Ishikawa (cell line): ENCODE results near the gene PARD3B.

ENCODE experiments used
- CEBPB ChIP-seq: IDR thresholded peaks from 2 replicates; pipeline ENCODE4 v1.6.1; 2012
- CREB1 ChIP-seq: IDR thresholded peaks from 2 replicates; pipeline ENCODE4 v1.6.1; 2012; ENCODE audit warnings: low read depth
- EGR1 ChIP-seq: IDR thresholded peaks from 2 replicates; pipeline ENCODE4 v1.6.1; 2012
- EP300 ChIP-seq: IDR thresholded peaks from 2 replicates; pipeline ENCODE4 v1.6.1; 2012; ENCODE audit warnings: borderline replicate concordance
- FOXM1 ChIP-seq: IDR thresholded peaks from 2 replicates; pipeline ENCODE4 v1.6.1; 2012; ENCODE audit warnings: low read depth, borderline replicate concordance
- NFIC ChIP-seq: IDR thresholded peaks from 2 replicates; pipeline ENCODE4 v1.6.1; 2012
- RAD21 ChIP-seq: IDR thresholded peaks from 2 replicates; pipeline ENCODE4 v1.6.1; 2012; ENCODE audit warnings: low read depth
- TAF1 ChIP-seq: IDR thresholded peaks from 2 replicates; pipeline ENCODE4 v1.6.1; 2012; ENCODE audit warnings: low read depth, mild to moderate bottlenecking
- TCF12 ChIP-seq: IDR thresholded peaks from 2 replicates; pipeline ENCODE4 v1.6.1; 2012; ENCODE audit warnings: low read depth
- TEAD4 ChIP-seq: IDR thresholded peaks from 2 replicates; pipeline ENCODE4 v1.6.1; 2012
- YY1 ChIP-seq: IDR thresholded peaks from 2 replicates; pipeline ENCODE4 v1.6.1; 2012; ENCODE audit warnings: low read depth
- ZBTB7A ChIP-seq: IDR thresholded peaks from 2 replicates; pipeline ENCODE4 v1.6.1; 2012; ENCODE audit warnings: low read depth
- TF ChIP-seq, protein P1 (sequence below): IDR thresholded peaks from 2 replicates; pipeline ENCODE4 v1.6.1; 2012; ENCODE audit warnings: low read depth, mild to moderate bottlenecking
- TF ChIP-seq, protein P2 (sequence below): IDR thresholded peaks from 2 replicates; pipeline ENCODE4 v1.6.1; 2012
- TF ChIP-seq, protein P3 (sequence below): IDR thresholded peaks from 2 replicates; pipeline ENCODE4 v1.6.1; 2012

Gene PARD3B

DNA sequence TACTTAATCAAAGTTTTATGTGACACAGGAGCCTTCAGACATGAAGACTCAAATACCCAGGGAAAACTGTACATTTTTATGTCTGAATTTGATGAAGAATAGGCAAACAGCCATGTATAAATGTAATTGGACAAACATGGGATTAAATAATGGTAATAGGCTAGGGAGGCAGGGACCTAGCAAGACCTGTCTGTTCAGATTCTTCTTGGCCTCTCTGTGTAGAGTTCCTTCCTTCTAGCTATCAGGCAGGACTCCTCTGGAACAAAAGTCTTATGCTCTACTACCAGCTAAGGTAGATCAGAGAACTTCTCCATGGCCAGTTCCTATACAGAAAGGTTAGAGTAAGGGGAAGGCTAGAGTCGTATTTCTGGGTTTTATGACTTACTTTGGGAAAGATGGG, 9.5 kb upstream of the PARD3B start:
- TF ChIP-seq TCF12, result no peak
- TF ChIP-seq CEBPB, result no peak
- no peak for TF ChIP-seq NFIC
- TF ChIP-seq, protein P1, sequence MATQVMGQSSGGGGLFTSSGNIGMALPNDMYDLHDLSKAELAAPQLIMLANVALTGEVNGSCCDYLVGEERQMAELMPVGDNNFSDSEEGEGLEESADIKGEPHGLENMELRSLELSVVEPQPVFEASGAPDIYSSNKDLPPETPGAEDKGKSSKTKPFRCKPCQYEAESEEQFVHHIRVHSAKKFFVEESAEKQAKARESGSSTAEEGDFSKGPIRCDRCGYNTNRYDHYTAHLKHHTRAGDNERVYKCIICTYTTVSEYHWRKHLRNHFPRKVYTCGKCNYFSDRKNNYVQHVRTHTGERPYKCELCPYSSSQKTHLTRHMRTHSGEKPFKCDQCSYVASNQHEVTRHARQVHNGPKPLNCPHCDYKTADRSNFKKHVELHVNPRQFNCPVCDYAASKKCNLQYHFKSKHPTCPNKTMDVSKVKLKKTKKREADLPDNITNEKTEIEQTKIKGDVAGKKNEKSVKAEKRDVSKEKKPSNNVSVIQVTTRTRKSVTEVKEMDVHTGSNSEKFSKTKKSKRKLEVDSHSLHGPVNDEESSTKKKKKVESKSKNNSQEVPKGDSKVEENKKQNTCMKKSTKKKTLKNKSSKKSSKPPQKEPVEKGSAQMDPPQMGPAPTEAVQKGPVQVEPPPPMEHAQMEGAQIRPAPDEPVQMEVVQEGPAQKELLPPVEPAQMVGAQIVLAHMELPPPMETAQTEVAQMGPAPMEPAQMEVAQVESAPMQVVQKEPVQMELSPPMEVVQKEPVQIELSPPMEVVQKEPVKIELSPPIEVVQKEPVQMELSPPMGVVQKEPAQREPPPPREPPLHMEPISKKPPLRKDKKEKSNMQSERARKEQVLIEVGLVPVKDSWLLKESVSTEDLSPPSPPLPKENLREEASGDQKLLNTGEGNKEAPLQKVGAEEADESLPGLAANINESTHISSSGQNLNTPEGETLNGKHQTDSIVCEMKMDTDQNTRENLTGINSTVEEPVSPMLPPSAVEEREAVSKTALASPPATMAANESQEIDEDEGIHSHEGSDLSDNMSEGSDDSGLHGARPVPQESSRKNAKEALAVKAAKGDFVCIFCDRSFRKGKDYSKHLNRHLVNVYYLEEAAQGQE, result no peak
- no peak for TF ChIP-seq CREB1
- no peak for TF ChIP-seq YY1
- TF ChIP-seq ZBTB7A, result no peak
- TF ChIP-seq FOXM1, result no peak
- TF ChIP-seq, protein P2, sequence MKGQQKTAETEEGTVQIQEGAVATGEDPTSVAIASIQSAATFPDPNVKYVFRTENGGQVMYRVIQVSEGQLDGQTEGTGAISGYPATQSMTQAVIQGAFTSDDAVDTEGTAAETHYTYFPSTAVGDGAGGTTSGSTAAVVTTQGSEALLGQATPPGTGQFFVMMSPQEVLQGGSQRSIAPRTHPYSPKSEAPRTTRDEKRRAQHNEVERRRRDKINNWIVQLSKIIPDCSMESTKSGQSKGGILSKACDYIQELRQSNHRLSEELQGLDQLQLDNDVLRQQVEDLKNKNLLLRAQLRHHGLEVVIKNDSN, result no peak
- no peak for TF ChIP-seq TEAD4
- TF ChIP-seq, protein P3, sequence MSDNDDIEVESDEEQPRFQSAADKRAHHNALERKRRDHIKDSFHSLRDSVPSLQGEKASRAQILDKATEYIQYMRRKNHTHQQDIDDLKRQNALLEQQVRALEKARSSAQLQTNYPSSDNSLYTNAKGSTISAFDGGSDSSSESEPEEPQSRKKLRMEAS, result no peak
- no peak for TF ChIP-seq TAF1

DNA sequence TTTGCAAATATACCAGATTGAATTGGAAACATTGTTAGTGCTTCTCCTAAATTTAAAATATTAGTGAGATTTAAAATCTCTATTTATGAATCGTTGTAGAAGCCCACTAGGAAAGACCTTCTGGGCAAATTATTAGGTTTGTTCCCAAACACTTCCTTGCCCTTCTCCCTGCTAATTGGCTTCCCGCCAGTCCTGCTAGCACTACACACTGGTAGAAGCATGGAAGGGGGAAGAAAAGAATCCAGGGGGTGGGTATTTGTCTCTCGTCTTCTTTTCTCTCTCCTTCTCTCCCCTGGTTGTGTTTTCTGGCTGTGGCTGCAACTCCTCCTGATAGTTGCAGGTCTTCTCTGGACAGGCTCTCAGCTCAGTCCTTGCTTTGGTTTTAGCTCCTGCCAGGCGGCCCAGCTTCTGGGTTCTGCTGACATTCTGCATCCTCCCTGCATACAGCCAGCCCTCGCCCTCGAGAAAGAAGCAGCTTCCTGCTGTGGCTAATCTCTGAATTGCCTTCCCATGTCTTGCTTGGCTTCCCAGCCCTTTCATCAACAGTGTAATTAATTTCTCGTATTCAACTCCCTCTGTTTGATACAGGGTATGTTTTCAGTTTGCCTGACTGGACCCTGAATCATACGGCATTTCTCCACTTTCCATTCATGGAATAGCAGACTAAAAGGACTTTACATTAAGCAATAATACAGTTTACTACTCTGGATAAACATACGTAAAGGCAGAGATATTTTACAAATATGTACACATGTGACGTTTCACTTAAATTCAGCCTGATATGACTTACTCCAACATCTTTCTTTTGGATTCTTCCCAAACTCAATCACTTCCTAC, 6.9 kb upstream of the PARD3B start:
- TF ChIP-seq ZBTB7A (no peak), EP300 (peak; percentile 49; the same call in 1 of the 2 replicates), TAF1 (no peak), CEBPB (0 out of 2 replicates have a peak, but pooled peaks have one; percentile 39), NFIC (peak; percentile 35; the same call in 1 of the 2 replicates), TEAD4 (peak; percentile 20; the same call in 1 of the 2 replicates), CREB1 (no peak), RAD21 (no peak), EGR1 (no peak), TCF12 (peak; percentile 57; the same call in 1 of the 2 replicates), FOXM1 (no peak), YY1 (no peak)
- TF ChIP-seq, protein P1, result no peak
- TF ChIP-seq, protein P3, result no peak
- TF ChIP-seq, protein P2, result no peak

DNA sequence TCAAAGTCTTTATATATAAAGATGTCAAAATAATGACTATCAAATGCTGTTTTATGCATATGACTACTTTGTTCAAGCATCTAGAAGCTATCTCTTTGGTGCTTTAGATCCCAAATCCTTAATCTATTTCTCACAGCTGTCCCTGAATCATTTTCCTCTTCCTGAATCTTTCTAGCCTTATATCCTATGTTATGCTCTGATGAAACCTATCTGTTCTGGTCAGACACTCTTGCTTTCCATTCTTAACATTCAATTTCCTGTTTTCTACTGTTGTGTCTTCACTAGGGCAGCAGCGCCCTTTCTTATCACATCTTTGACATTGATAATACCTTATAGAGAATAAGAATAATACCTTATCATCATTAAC, 6.3 kb upstream of the PARD3B start:
- TF ChIP-seq RAD21, result no peak
- no peak for TF ChIP-seq NFIC
- no peak for TF ChIP-seq CREB1
- no peak for TF ChIP-seq CEBPB
- TF ChIP-seq, protein P1, result no peak
- TF ChIP-seq TCF12, result no peak
- TF ChIP-seq EGR1, result no peak
- TF ChIP-seq ZBTB7A, result no peak

DNA sequence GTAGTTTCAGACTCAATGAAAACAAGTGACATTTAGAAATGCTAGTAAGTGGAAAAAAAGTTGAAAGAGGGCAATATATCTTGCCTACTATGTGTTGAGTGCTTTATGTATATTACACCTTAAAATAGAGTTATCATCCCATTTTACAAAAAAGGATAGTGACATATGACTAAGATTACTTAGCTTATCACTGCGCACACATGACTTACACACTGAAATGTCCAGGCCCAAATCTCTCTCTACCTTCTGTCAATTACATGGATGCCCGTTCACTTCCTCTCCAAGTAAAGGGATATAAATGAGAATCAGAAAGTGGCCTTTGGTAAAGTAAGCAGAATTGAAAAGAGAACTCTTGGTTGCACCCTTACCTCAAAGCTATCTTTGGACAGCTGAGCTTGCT, 3.6 kb upstream of the PARD3B start:
- TF ChIP-seq YY1 (no peak), TAF1 (no peak), EGR1 (no peak), RAD21 (no peak), TCF12 (no peak), FOXM1 (no peak), CREB1 (no peak), CEBPB (no peak), NFIC (no peak), TEAD4 (no peak), EP300 (no peak), ZBTB7A (no peak)
- TF ChIP-seq, protein P1, result no peak
- TF ChIP-seq, protein P2, result no peak
